22Rv1 (cell line): Measurements from ENCODE around the gene AUTS2.

Experiments used
- ZFX ChIP-seq: fragments of 450-650 bp; IDR thresholded peaks from 2 replicates; pipeline ENCODE4 v1.6.1; 2017; ENCODE audit warnings: antibody characterized with exemption, borderline replicate concordance
- TF ChIP-seq, protein P1 (sequence below): fragments of 450-650 bp; IDR thresholded peaks from 2 replicates; pipeline ENCODE4 v1.5.1; 2017; ENCODE audit warnings: mild to moderate bottlenecking

DNA sequence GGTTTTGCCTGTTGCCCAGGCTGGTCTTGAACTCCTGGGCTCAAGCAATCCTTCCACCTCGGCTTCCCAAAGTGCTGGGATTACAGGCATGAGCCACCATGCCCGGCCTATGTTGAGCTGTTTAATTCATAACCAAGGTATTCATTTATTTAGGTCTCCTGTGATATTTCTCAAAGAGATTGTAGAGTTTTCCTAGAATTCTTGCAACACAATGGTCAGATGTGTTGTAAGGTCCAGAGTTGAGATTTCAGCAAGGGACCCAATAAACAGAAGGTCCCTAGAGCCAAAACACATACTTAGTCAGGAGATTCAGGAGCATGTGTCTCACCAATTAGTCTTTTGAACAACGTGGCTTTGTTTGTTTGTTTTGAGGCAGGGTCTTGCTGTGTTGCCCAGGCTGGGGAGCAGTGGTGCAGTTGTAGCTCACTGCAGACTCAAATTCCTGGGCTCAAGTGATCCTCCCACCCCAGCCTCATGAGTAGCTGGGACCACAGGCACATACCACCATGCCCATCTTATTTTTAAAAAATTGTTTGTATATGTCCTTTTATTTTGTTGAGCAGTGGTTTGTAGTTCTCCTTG lies 1212.4 kb downstream of the AUTS2 start:
- TF ChIP-seq, protein P1, sequence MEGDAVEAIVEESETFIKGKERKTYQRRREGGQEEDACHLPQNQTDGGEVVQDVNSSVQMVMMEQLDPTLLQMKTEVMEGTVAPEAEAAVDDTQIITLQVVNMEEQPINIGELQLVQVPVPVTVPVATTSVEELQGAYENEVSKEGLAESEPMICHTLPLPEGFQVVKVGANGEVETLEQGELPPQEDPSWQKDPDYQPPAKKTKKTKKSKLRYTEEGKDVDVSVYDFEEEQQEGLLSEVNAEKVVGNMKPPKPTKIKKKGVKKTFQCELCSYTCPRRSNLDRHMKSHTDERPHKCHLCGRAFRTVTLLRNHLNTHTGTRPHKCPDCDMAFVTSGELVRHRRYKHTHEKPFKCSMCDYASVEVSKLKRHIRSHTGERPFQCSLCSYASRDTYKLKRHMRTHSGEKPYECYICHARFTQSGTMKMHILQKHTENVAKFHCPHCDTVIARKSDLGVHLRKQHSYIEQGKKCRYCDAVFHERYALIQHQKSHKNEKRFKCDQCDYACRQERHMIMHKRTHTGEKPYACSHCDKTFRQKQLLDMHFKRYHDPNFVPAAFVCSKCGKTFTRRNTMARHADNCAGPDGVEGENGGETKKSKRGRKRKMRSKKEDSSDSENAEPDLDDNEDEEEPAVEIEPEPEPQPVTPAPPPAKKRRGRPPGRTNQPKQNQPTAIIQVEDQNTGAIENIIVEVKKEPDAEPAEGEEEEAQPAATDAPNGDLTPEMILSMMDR = no peak
- TF ChIP-seq ZFX = no peak
